ENCODE data around the gene PCOLCE2. TPM values are rescaled to one million over a fixed set of nuclear protein-coding genes. Genes with fewer than 3 reads are reported as not detected.

PCOLCE2 gene
- total RNA-seq, 1 donor from 2014 or later, result 32.5 TPM

- TF ChIP-seq EZH2phosphoT487 (IDR thresholded peaks at IDR 0.05) (no peak), EZH2 (IDR thresholded peaks at IDR 0.05) (no peak), CTCF (IDR thresholded peaks at IDR 0.05) (no peak)
- H3K79me2 ChIP-seq (ENCODE audit: low read depth), result no peaks in the 10 kb centered on the region
- H3K27ac ChIP-seq, result no peak overlapping the region
- no peaks in the 10 kb centered on the region for H3K4me1 Mint-ChIP-seq
- no peak for DNase-seq (ENCODE audit: low spot score)
- no peak overlapping the region for H3K27ac Mint-ChIP-seq
- H3K9me3 ChIP-seq (ENCODE audit: low read depth), result no peaks in the 10 kb centered on the region
- H3K27me3 ChIP-seq, result no peaks in the 10 kb centered on the region
- H2AFZ ChIP-seq (replicated peaks), result no peak overlapping the region
- no peaks in the 10 kb centered on the region for H3K36me3 ChIP-seq
- no peak overlapping the region for H3K4me3 Mint-ChIP-seq
- no peaks in the 10 kb centered on the region for H3K9me3 Mint-ChIP-seq
- H3K9ac ChIP-seq, result no peak overlapping the region
- no peaks in the 10 kb centered on the region for H3F3A ChIP-seq (ENCODE audit: low read depth)
- H3K27me3 Mint-ChIP-seq (ENCODE audit: insufficient read depth, low read depth), result no peaks in the 10 kb centered on the region
- H3K4me1 ChIP-seq, result no peaks in the 10 kb centered on the region
- peaks cover 5% of the 10 kb centered on the region for H3K36me3 Mint-ChIP-seq
- no peaks in the 10 kb centered on the region for H4K20me1 ChIP-seq (ENCODE audit: low read depth)
- H3K4me3 ChIP-seq, result no peak overlapping the region
- H3K4me2 ChIP-seq, result no peak overlapping the region
These were observed 109.3 kb downstream of the PCOLCE2 start for GRCh38 chr3:142779591-142779990.

DNA sequence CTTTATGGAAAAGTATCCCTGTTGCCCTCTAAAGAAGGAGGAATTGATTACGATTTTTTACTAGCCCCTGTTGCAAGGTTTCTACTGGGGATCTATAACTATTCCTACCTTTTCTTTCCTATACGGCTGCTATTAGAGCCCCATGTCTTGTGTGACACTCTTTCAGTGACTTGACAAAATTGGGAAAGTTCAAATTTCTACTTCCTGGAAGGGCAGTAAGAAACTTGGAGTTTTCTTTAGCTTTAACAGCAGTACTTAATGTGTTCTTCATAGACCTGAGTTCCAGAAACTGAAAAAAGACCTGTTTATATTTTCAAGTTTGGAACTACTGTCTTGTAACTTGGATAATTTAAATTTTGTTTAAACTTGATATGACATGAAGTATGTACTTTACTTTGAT, 110.3 kb downstream of the PCOLCE2 start:
- DNase-seq (ENCODE audit: low spot score), result no peak
- no peak overlapping the region for H3K9ac ChIP-seq
- no peaks in the 10 kb centered on the region for H3K27me3 Mint-ChIP-seq (ENCODE audit: insufficient read depth, low read depth)
- H3K9me3 Mint-ChIP-seq, result no peaks in the 10 kb centered on the region
- H3K4me3 Mint-ChIP-seq, result no peak overlapping the region
- no peaks in the 10 kb centered on the region for H3F3A ChIP-seq (ENCODE audit: low read depth)
- H3K36me3 Mint-ChIP-seq, result peaks cover 7% of the 10 kb centered on the region
- H3K4me2 ChIP-seq, result no peak overlapping the region
- no peak overlapping the region for H3K27ac ChIP-seq
- TF ChIP-seq CTCF (IDR thresholded peaks at IDR 0.05) (no peak), EZH2 (IDR thresholded peaks at IDR 0.05) (no peak)
- no peaks in the 10 kb centered on the region for H3K4me1 Mint-ChIP-seq
- no peaks in the 10 kb centered on the region for H3K79me2 ChIP-seq (ENCODE audit: low read depth)
- H3K4me3 ChIP-seq, result no peak overlapping the region
- no peak overlapping the region for H3K27ac Mint-ChIP-seq
- H3K36me3 ChIP-seq, result no peaks in the 10 kb centered on the region
- H4K20me1 ChIP-seq (ENCODE audit: low read depth), result no peaks in the 10 kb centered on the region
- H3K9me3 ChIP-seq (ENCODE audit: low read depth), result no peaks in the 10 kb centered on the region
- no peaks in the 10 kb centered on the region for H3K4me1 ChIP-seq
- H2AFZ ChIP-seq (replicated peaks), result no peak overlapping the region
- no peaks in the 10 kb centered on the region for H3K27me3 ChIP-seq

DNA sequence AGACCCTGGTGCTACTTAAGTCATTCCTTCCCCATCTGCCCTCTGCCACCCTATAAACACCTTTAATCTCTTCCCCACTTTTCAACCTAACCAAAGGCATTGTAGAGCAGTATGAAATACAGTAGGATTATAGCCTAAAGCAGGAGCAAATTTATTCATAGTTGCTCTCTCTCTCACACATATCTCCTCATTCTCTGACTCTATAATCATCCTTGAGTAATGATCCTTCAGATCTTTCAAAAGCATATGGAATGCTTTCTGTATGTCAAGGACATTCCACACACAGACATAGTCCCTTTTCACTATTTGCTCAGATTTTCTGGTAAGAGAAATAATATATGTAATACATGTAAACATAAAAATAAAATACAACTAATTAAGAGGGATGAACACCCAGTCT, 111.0 kb downstream of the PCOLCE2 start:
- Histone ChIP-seq H3K27me3 (no peaks in the 10 kb centered on the region), H3F3A (ENCODE audit: low read depth) (no peaks in the 10 kb centered on the region), H3K4me3 (no peak overlapping the region), H2AFZ (replicated peaks) (no peak overlapping the region), H3K9me3 (ENCODE audit: low read depth) (no peaks in the 10 kb centered on the region), H3K27ac (no peak overlapping the region), H3K9ac (no peak overlapping the region), H4K20me1 (ENCODE audit: low read depth) (no peaks in the 10 kb centered on the region), H3K79me2 (ENCODE audit: low read depth) (no peaks in the 10 kb centered on the region), H3K4me1 (no peaks in the 10 kb centered on the region), H3K4me2 (no peak overlapping the region), H3K36me3 (no peaks in the 10 kb centered on the region)
- TF ChIP-seq EZH2 (IDR thresholded peaks at IDR 0.05) (no peak), EZH2phosphoT487 (IDR thresholded peaks at IDR 0.05) (no peak), CTCF (IDR thresholded peaks at IDR 0.05) (no peak)
- no peaks in the 10 kb centered on the region for H3K27me3 Mint-ChIP-seq (ENCODE audit: insufficient read depth, low read depth)
- no peak overlapping the region for H3K27ac Mint-ChIP-seq
- H3K4me1 Mint-ChIP-seq, result no peaks in the 10 kb centered on the region
- H3K36me3 Mint-ChIP-seq, result peaks cover 10% of the 10 kb centered on the region
- H3K9me3 Mint-ChIP-seq, result no peaks in the 10 kb centered on the region
- H3K4me3 Mint-ChIP-seq, result no peak overlapping the region
- DNase-seq (ENCODE audit: low spot score), result no peak

- H4K20me1 ChIP-seq (ENCODE audit: low read depth), result no peaks in the 10 kb centered on the region
- H3K4me3 Mint-ChIP-seq, result no peak overlapping the region
- H3K9me3 ChIP-seq (ENCODE audit: low read depth), result no peaks in the 10 kb centered on the region
- H3K27ac Mint-ChIP-seq, result no peak overlapping the region
- H3K36me3 ChIP-seq, result peaks cover 4% of the 10 kb centered on the region
- DNase-seq (ENCODE audit: low spot score), result no peak
- H3F3A ChIP-seq (ENCODE audit: low read depth), result no peaks in the 10 kb centered on the region
- H3K4me2 ChIP-seq, result no peak overlapping the region
- no peak overlapping the region for H3K4me3 ChIP-seq
- H3K9me3 Mint-ChIP-seq, result peaks cover 16% of the 10 kb centered on the region
- no peak overlapping the region for H3K27ac ChIP-seq
- peaks cover 4% of the 10 kb centered on the region for H3K79me2 ChIP-seq (ENCODE audit: low read depth)
- H3K4me1 ChIP-seq, result no peaks in the 10 kb centered on the region
- TF ChIP-seq CTCF (IDR thresholded peaks at IDR 0.05), result no peak
- TF ChIP-seq EZH2 (IDR thresholded peaks at IDR 0.05), result no peak
- TF ChIP-seq EZH2phosphoT487 (IDR thresholded peaks at IDR 0.05), result no peak
- no peak overlapping the region for H2AFZ ChIP-seq (replicated peaks)
- no peaks in the 10 kb centered on the region for H3K27me3 Mint-ChIP-seq (ENCODE audit: insufficient read depth, low read depth)
- H3K9ac ChIP-seq, result no peak overlapping the region
- no peaks in the 10 kb centered on the region for H3K27me3 ChIP-seq
- no peaks in the 10 kb centered on the region for H3K4me1 Mint-ChIP-seq
- H3K36me3 Mint-ChIP-seq, result peaks cover 49% of the 10 kb centered on the region
These were observed 120.5 kb downstream of the PCOLCE2 start for GRCh38 chr3:142768338-142768737.
